GM12892 (cell line): ENCODE results near the gene IL17B.

Experiments used
- POLR2A ChIP-seq: IDR thresholded peaks from 2 replicates; pipeline ENCODE4 v1.6.1; 2011; ENCODE audit warnings: low read depth, low read length, control low read depth
- POLR2AphosphoS5 ChIP-seq: IDR thresholded peaks from 2 replicates; pipeline ENCODE4 v1.6.1; 2011; ENCODE audit warnings: low read depth, low read length, control low read depth
- TAF1 ChIP-seq: IDR thresholded peaks from 2 replicates; pipeline ENCODE4 v1.6.1; 2011; ENCODE audit warnings: low read depth, mild to moderate bottlenecking, control low read depth, low read length, borderline replicate concordance

GRCh38 chr5:149415066-149415967, 36.2 kb upstream of the IL17B start:
- TF ChIP-seq POLR2AphosphoS5 = no peak
- no peak for TF ChIP-seq POLR2A
- TF ChIP-seq TAF1 = no peak
